SKM-1 treated with dmso at 0.1 percent for 144 hours (cell line): ENCODE results near the gene WDR45B.
"Not testable (repeated sequence)": the region's sequence is repeated elsewhere in the genome, so short reads cannot be mapped to it uniquely, and the experiment has no call there.

ENCODE experiments used
- DNase-seq: peaks from one replicate; lab custom pipeline; 2025; ENCODE audit not compliant: unreplicated experiment; lab: John Stamatoyannopoulos, UW

WDR45B gene

GRCh38 chr17:82586576-82587233 lies 61.5 kb downstream of the WDR45B start:
- no peak for DNase-seq

- not testable (repeated sequence) for DNase-seq
These were observed 62.2 kb downstream of the WDR45B start for GRCh38 chr17:82585935-82586575.

- no peak for DNase-seq
These were observed 64.5 kb downstream of the WDR45B start for GRCh38 chr17:82583720-82584234.

DNA sequence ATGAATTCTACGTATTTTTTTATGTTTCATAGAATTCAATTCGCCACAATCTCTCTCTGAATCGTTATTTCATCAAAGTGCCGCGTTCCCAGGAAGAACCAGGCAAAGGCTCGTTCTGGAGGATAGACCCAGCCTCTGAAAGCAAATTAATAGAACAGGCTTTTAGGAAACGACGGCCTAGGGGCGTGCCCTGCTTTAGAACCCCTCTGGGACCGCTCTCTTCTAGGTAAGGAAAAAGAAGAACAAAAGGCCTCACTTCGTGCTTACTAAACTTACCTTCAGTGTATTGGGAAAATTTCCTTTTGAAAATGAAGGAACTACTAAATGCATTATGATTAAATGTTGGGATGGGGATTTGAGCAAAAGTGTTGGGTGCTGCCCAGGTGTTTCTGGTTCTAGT lies 65.5 kb downstream of the WDR45B start:
- no peak for DNase-seq

- no peak for DNase-seq
These were observed 66.0 kb downstream of the WDR45B start for GRCh38 chr17:82582213-82582612.

DNA sequence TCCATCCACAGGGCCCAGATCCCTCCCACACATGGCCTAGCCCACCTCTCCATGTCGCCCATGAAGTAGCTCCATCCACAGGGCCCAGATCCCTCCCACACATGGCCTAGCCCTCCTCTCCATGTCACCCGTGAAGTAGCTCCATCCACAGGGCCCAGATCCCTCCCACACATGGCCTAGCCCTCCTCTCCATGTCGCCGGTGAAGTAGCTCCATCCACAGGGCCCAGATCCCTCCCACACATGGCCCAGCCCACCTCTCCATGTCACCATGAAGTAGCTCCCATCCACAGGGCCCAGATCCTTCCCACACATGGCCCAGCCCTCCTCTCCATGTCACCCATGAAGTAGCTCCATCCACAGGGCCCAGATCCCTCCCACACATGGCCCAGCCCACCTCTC lies 68.3 kb downstream of the WDR45B start:
- not testable (repeated sequence) for DNase-seq

- no peak for DNase-seq
These were observed 70.9 kb downstream of the WDR45B start for GRCh38 chr17:82577300-82577699.

DNA sequence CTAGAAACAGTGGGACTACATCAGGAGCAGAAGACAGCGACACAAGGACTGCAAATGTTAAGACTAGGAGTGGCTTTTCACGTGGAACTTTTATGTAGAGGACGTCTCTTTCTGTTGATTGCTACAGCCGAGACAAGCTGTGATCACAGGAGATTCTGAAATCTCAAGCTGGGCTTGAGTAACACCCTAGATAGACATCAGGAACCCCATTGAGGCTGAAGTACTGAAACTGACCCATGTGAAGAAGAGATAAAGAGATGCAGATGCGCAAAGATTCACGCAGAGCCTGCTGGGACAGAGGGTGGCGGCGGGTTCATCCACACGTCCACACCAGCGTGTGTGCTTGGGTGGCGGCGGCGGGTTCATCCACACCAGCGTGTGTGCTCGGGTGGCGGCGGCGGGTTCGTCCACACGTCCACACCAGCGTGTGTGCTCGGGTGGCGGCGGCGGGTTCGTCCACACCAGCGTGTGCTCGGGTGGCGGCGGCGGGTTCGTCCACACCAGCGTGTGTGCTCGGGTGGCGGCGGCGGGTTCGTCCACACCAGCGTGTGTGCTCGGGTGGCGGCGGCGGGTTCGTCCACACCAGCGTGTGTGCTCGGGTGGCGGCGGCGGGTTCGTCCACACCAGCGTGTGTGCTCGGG lies 72.5 kb downstream of the WDR45B start:
- DNase-seq: not testable (repeated sequence)

DNA sequence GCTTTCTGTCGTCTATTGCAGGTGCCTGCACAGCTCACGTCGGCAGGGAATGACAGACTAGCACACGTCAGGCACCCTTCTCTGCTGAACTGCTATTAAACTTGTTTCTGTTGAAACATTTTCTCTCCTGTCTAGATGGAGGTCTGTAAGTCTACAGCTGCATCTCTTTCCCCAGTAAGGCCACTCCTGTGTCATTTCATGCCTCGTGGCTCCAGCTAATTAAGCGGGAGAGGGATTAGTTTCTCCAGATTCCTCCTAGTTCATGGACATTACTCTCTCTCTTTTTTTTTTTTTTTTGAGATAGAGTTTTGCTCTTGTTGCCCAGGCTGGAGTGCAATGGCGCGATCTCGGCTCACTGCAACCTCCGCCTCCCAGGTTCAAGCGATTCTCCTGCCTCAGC lies 74.2 kb downstream of the WDR45B start:
- DNase-seq: no peak

DNA sequence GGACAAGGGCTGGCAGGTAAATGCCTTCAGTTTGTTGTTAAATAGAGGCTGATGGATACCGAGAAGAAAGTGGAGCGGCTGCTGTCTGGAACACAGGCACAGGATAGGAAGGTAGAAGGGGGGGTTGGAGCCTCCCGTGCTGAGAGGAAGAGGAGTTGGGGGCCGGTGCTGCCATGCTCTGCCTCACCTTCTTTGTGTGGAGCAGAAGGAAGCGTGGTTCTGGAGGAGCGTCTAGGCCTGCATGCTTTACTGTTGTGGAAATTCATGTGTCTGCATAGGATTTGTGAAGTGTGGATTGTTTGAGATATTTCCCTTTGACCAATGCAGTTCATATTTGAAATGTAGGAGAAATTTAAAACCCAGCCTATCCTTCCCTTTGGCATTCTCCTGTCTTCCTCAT lies 76.4 kb downstream of the WDR45B start:
- DNase-seq: no peak

- no peak for DNase-seq
These were observed 78.0 kb downstream of the WDR45B start for GRCh38 chr17:82570277-82570676.

- no peak for DNase-seq
These were observed 78.6 kb downstream of the WDR45B start for GRCh38 chr17:82569621-82570020.

DNA sequence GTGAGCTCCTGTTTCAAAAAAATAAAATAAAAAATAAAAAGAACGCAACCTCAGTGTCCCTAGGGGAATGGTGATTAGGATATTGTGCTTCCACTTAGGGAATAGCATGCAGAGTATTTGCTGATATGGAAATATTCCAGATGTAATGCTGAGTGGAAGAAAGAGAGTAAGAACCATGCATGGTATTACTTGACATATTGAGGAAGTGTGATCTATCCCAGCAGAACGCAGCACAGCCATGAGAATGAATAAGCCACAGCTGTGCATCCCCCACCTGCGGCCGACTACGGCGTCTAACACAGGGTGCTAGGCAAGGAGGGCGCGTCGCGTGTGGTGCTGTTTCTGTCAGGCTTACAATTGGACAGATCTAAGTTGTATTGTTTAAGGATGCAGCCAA lies 79.2 kb downstream of the WDR45B start:
- DNase-seq: no peak

- DNase-seq: no peak
These were observed 81.0 kb downstream of the WDR45B start for GRCh38 chr17:82567286-82567685.

- DNase-seq: no peak
These were observed 81.9 kb downstream of the WDR45B start for GRCh38 chr17:82566129-82566960.

DNA sequence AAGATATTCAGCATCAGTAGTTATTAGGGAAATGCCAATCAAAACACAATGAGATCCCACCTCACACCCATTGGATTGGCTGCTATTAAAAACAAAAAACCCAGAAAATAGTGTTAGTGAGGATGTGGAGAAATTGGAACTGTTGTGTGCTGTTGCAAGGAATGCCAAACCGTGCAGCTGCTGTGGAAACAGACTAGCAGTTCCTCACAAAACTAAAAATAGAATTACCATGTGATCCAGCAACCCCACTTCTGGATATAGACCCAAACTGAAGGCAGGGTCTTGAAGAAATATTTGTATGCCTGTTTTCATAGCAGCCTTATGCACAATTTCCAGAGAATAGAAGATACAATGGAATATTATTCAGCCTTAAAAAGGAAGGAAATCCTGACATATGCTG lies 82.7 kb downstream of the WDR45B start:
- no peak for DNase-seq
